Measurements from ENCODE around the gene PRSS23.

GRCh38 chr11:86783661-86784060 lies 16.7 kb upstream of the PRSS23 start:
- TF ChIP-seq CTCF (IDR thresholded peaks at IDR 0.05) (no peak), POLR2A (IDR thresholded peaks at IDR 0.05) (no peak), EP300 (IDR thresholded peaks at IDR 0.05) (no peak)
